GM21367 (cell line): ENCODE measurements around the gene HOMER2.
"Not testable (repeated sequence)": the region's sequence is repeated elsewhere in the genome, so short reads cannot be mapped to it uniquely, and the experiment has no call there.

Source experiments
- ATAC-seq: cut with Tn5 transposase; IDR thresholded peaks from one replicate; pipeline ENCODE4 v1.9.1; 2021; ENCODE audit not compliant: unreplicated experiment

HOMER2 gene

GRCh38 chr15:82839136-82839535 lies 113.4 kb downstream of the HOMER2 start:
- ATAC-seq = no peak

GRCh38 chr15:82838096-82838735 lies 114.3 kb downstream of the HOMER2 start:
- ATAC-seq = no peak

GRCh38 chr15:82835391-82835917 lies 117.1 kb downstream of the HOMER2 start:
- ATAC-seq = no peak

- no peak for ATAC-seq
These were observed 119.2 kb downstream of the HOMER2 start for GRCh38 chr15:82833362-82833682.

GRCh38 chr15:82832601-82833361 lies 119.7 kb downstream of the HOMER2 start:
- peak; percentile 82 for ATAC-seq

GRCh38 chr15:82831894-82832600 lies 120.5 kb downstream of the HOMER2 start:
- no peak for ATAC-seq

GRCh38 chr15:82830427-82831173 lies 121.9 kb downstream of the HOMER2 start:
- ATAC-seq = no peak

- ATAC-seq = no peak
These were observed 123.3 kb downstream of the HOMER2 start for GRCh38 chr15:82829234-82829633.

GRCh38 chr15:82828075-82828474 lies 124.4 kb downstream of the HOMER2 start:
- no peak for ATAC-seq

- ATAC-seq = no peak
These were observed 129.5 kb downstream of the HOMER2 start for GRCh38 chr15:82823049-82823448.

- not testable (repeated sequence) for ATAC-seq
These were observed 130.7 kb downstream of the HOMER2 start for GRCh38 chr15:82821851-82822250.

GRCh38 chr15:82821396-82821795 lies 131.1 kb downstream of the HOMER2 start:
- ATAC-seq = not testable (repeated sequence)

- no peak for ATAC-seq
These were observed 132.4 kb downstream of the HOMER2 start for GRCh38 chr15:82820128-82820527.

- ATAC-seq = no peak
These were observed 139.5 kb downstream of the HOMER2 start for GRCh38 chr15:82812994-82813393.

- ATAC-seq = no peak
These were observed 141.6 kb downstream of the HOMER2 start for GRCh38 chr15:82810890-82811426.

GRCh38 chr15:82810061-82810889 lies 142.2 kb downstream of the HOMER2 start:
- ATAC-seq = no peak

- ATAC-seq = peak; percentile 71
These were observed 143.0 kb downstream of the HOMER2 start, which contains the start of gene WHAMM for GRCh38 chr15:82809308-82810060. Gene WHAMM, plus strand, starts transcription at chr15:82809628. Its CDS starts 99 bp downstream, at chr15:82809727.

GRCh38 chr15:82808634-82809041 lies 143.9 kb downstream of the HOMER2 start:
- ATAC-seq = no peak
